HepG2 (cell line): ENCODE measurements around the gene PATZ1. TPM values are rescaled to one million over a fixed set of nuclear protein-coding genes. Genes with fewer than 3 reads are reported as not detected.
A peak's percentile ranks its signal among the peaks of the same experiment; 100 is the strongest.

Experiments
- BORCS8-MEF2B ChIP-seq: sonication (generic); formaldehyde crosslinking; IDR thresholded peaks from 2 replicates; pipeline ENCODE4 v1.8.0; 2022; ENCODE audit warnings: mild to moderate bottlenecking, missing genetic modification reagents
- FUBP1 ChIP-seq: sonication (generic); formaldehyde crosslinking; IDR thresholded peaks from 2 replicates; pipeline ENCODE4 v1.5.1; 2020; ENCODE audit warnings: missing genetic modification reagents, mild to moderate bottlenecking, borderline replicate concordance
- HNRNPLL ChIP-seq: fragments of 200-400 bp; formaldehyde crosslinking; IDR thresholded peaks from 2 replicates; pipeline ENCODE4 v1.6.1; 2017; ENCODE audit warnings: mild to moderate bottlenecking, low read depth, low read length; ENCODE audit not compliant: poor library complexity, severe bottlenecking
- ISL2 ChIP-seq: sonication (generic); formaldehyde crosslinking; IDR thresholded peaks from 2 replicates; pipeline ENCODE4 v1.5.0; 2020; ENCODE audit warnings: missing genetic modification reagents
- KLF11 ChIP-seq: IDR thresholded peaks from 2 replicates; pipeline ENCODE4 v1.6.1; 2016; ENCODE audit warnings: missing compliant biosample characterization
- NFIB ChIP-seq: sonication (generic); formaldehyde crosslinking; IDR thresholded peaks from 2 replicates; pipeline ENCODE4 v1.9.0; 2021; ENCODE audit warnings: missing genetic modification reagents, mild to moderate bottlenecking, borderline replicate concordance
- PHF21A ChIP-seq: sonication (generic); formaldehyde crosslinking; IDR thresholded peaks from 2 replicates; pipeline ENCODE4 v1.5.0; 2020; ENCODE audit warnings: mild to moderate bottlenecking, missing genetic modification reagents
- PPARG ChIP-seq: conservative IDR thresholded peaks from 2 replicates; pipeline ENCODE4 v1.6.1; 2016; ENCODE audit warnings: missing biosample characterization, missing genetic modification reagents
- TIGD3 ChIP-seq: sonication (generic); formaldehyde crosslinking; IDR thresholded peaks from 2 replicates; pipeline ENCODE4 v1.5.1; 2020; ENCODE audit warnings: mild to moderate bottlenecking, missing genetic modification reagents, borderline replicate concordance
- ZBTB42 ChIP-seq: sonication (generic); formaldehyde crosslinking; IDR thresholded peaks from 2 replicates; pipeline ENCODE4 v1.5.0; 2020; ENCODE audit warnings: mild to moderate bottlenecking, missing genetic modification reagents
- ZNF207 ChIP-seq: fragments of 450-650 bp; IDR thresholded peaks from 2 replicates; pipeline ENCODE4 v1.6.1; 2016; ENCODE audit warnings: antibody characterized with exemption, borderline replicate concordance
- ZNF337 ChIP-seq: sonication (generic); formaldehyde crosslinking; IDR thresholded peaks from 2 replicates; pipeline ENCODE4 v1.5.1; 2020; ENCODE audit warnings: missing genetic modification reagents, low read depth, mild to moderate bottlenecking, borderline replicate concordance
- ZSCAN22 ChIP-seq: sonication (generic); formaldehyde crosslinking; IDR thresholded peaks from 2 replicates; pipeline ENCODE4 v1.4.0; 2020; ENCODE audit warnings: mild to moderate bottlenecking, missing genetic modification reagents
- polyA plus RNA-seq, 8 experiments: library from polyadenylated mRNA; depleted of rRNA in 3 of 8; stranded (reverse) in 7 of 8; unstranded in 1 of 8; fragments of >200 nt; fragmentation: Illumina TruSeq in 4 of 8; extraction: Trizol in 4 of 8; gene quantifications; 2 replicates each; pipeline versions ENCODE4 v1.2.1 to v1.2.3, GENCODE V29; 2011 to 2016; ENCODE audit warnings: low read depth in 4 of 8, missing spikeins in 1 of 8, mixed read lengths in 1 of 8; ENCODE audit not compliant: insufficient read depth in 1 of 8
- total RNA-seq, 5 experiments: library from RNA; depleted of rRNA; stranded (reverse); fragments of >200 nt; fragmentation: Illumina TruSeq; extraction: Trizol; gene quantifications; 2 replicates each; pipeline ENCODE4 v1.2.3, GENCODE V29; 2016; ENCODE audit warnings: low read depth in 1 of 5
- TF ChIP-seq, protein P1 (sequence below): sonication (generic); formaldehyde crosslinking; IDR thresholded peaks from 2 replicates; pipeline ENCODE4; 2020; ENCODE audit warnings: missing genetic modification reagents, mild to moderate bottlenecking, borderline replicate concordance
- TF ChIP-seq, protein P2 (sequence below): sonication (generic); formaldehyde crosslinking; IDR thresholded peaks from 2 replicates; pipeline ENCODE4 v1.8.0; 2022; ENCODE audit warnings: missing genetic modification reagents, mild to moderate bottlenecking, moderate library complexity, borderline replicate concordance
- TF ChIP-seq, protein P3 (sequence below): sonication (generic); formaldehyde crosslinking; IDR thresholded peaks from 2 replicates; pipeline ENCODE4 v1.4.0; 2020; ENCODE audit warnings: mild to moderate bottlenecking, missing genetic modification reagents
- TF ChIP-seq, protein P4 (sequence below): IDR thresholded peaks from 2 replicates; pipeline ENCODE4 v1.6.1; 2016; ENCODE audit warnings: missing compliant biosample characterization, missing genetic modification reagents, borderline replicate concordance

Gene PATZ1
- total and polyA plus RNA-seq, 2 of the 13 experiments (the other 11 are each of a cell fraction or from before 2014, with no cell fraction given) = 24.9 to 30.5 TPM

GRCh38 chr22:31290494-31291471, 55.4 kb downstream of the PATZ1 start (continued):
- TF ChIP-seq ZNF337 (CRISPR knock-in tag) = no peak
- TF ChIP-seq FUBP1 (CRISPR knock-in tag) = no peak
- TF ChIP-seq ISL2 (CRISPR knock-in tag) = peak; percentile 65; the same call in 1 of the 2 replicates
- TF ChIP-seq BORCS8-MEF2B = peak; percentile 86
- no peak for TF ChIP-seq KLF11 (CRISPR knock-in tag)
- TF ChIP-seq, protein P1, sequence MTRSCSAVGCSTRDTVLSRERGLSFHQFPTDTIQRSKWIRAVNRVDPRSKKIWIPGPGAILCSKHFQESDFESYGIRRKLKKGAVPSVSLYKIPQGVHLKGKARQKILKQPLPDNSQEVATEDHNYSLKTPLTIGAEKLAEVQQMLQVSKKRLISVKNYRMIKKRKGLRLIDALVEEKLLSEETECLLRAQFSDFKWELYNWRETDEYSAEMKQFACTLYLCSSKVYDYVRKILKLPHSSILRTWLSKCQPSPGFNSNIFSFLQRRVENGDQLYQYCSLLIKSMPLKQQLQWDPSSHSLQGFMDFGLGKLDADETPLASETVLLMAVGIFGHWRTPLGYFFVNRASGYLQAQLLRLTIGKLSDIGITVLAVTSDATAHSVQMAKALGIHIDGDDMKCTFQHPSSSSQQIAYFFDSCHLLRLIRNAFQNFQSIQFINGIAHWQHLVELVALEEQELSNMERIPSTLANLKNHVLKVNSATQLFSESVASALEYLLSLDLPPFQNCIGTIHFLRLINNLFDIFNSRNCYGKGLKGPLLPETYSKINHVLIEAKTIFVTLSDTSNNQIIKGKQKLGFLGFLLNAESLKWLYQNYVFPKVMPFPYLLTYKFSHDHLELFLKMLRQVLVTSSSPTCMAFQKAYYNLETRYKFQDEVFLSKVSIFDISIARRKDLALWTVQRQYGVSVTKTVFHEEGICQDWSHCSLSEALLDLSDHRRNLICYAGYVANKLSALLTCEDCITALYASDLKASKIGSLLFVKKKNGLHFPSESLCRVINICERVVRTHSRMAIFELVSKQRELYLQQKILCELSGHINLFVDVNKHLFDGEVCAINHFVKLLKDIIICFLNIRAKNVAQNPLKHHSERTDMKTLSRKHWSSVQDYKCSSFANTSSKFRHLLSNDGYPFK (CRISPR knock-in tag) = peak; percentile 28; the same call in 1 of the 2 replicates
- peak; percentile 85 for TF ChIP-seq PHF21A (CRISPR knock-in tag)
- peak; percentile 82 for TF ChIP-seq HNRNPLL
- TF ChIP-seq, protein P2, sequence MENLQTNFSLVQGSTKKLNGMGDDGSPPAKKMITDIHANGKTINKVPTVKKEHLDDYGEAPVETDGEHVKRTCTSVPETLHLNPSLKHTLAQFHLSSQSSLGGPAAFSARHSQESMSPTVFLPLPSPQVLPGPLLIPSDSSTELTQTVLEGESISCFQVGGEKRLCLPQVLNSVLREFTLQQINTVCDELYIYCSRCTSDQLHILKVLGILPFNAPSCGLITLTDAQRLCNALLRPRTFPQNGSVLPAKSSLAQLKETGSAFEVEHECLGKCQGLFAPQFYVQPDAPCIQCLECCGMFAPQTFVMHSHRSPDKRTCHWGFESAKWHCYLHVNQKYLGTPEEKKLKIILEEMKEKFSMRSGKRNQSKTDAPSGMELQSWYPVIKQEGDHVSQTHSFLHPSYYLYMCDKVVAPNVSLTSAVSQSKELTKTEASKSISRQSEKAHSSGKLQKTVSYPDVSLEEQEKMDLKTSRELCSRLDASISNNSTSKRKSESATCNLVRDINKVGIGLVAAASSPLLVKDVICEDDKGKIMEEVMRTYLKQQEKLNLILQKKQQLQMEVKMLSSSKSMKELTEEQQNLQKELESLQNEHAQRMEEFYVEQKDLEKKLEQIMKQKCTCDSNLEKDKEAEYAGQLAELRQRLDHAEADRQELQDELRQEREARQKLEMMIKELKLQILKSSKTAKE = peak; percentile 80; the same call in 1 of the 2 replicates
- TF ChIP-seq NFIB (CRISPR knock-in tag) = no peak
- TF ChIP-seq, protein P3, sequence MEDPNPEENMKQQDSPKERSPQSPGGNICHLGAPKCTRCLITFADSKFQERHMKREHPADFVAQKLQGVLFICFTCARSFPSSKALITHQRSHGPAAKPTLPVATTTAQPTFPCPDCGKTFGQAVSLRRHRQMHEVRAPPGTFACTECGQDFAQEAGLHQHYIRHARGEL (CRISPR knock-in tag) = peak; percentile 61; the same call in 1 of the 2 replicates
- TF ChIP-seq PPARG (CRISPR knock-in tag) = no peak; the same call in 1 of the 2 replicates
- TF ChIP-seq, protein P4, sequence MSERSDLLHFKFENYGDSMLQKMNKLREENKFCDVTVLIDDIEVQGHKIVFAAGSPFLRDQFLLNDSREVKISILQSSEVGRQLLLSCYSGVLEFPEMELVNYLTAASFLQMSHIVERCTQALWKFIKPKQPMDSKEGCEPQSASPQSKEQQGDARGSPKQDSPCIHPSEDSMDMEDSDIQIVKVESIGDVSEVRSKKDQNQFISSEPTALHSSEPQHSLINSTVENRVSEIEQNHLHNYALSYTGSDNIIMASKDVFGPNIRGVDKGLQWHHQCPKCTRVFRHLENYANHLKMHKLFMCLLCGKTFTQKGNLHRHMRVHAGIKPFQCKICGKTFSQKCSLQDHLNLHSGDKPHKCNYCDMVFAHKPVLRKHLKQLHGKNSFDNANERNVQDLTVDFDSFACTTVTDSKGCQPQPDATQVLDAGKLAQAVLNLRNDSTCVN (CRISPR knock-in tag) = no peak; the same call in 1 of the 2 replicates
- TF ChIP-seq TIGD3 (CRISPR knock-in tag) = no peak
- TF ChIP-seq ZNF207 = no peak
- no peak for TF ChIP-seq ZBTB42 (CRISPR knock-in tag)
- no peak for TF ChIP-seq ZSCAN22
